GM12878 (cell line): ENCODE measurements around the gene ZFP64. TPM values are rescaled to one million over a fixed set of nuclear protein-coding genes. Genes with fewer than 3 reads are reported as not detected.

Source experiments
- ATAC-seq: fragments of 200-7000 bp; cut with Tn5 transposase; 3 replicates; pipeline ENCODE4 v1.9.1; 2020; ENCODE audit warnings: mild to moderate bottlenecking, moderate library complexity
- BruUV-seq: library from RNA; stranded (reverse); fragments of 400-500 nt; replicated peaks from 2 replicates; lab custom pipeline; 2021; lab: Mats Ljungman, UMichigan
- CTCF ChIA-PET: fragments of 300-600 bp; sonication (Branson Sonifier 250); formaldehyde crosslinking; extraction: SDS; loops from one replicate; lab custom pipeline; 2021; ENCODE audit warnings: inconsistent platforms; lab: Yijun Ruan, JAX
- POLR2A ChIA-PET: fragments of 350-600 bp; formaldehyde crosslinking; extraction: SDS; loops from one replicate; lab custom pipeline; 2021; ENCODE audit warnings: inconsistent platforms; lab: Charles Lee
- RAD21 ChIA-PET: fragments of 300-600 bp; sonication (Branson Sonifier 250); formaldehyde crosslinking; loops from one replicate; lab custom pipeline; 2023; ENCODE audit warnings: antibody characterized with exemption; ENCODE audit not compliant: unreplicated experiment; lab: Charles Lee
- SMC1A ChIA-PET: fragments of 300-600 bp; sonication (Branson Sonifier 250); formaldehyde crosslinking; loops from one replicate; lab custom pipeline; 2023; ENCODE audit not compliant: unreplicated experiment, uncharacterized antibody; lab: Charles Lee
- DNase-seq: peaks from one replicate; pipeline ENCODE4 v3.0.0-alpha.2; 2011; ENCODE audit warnings: low read depth, low spot score
- FAIRE-seq: peaks from 3 replicates; lab custom pipeline; 2011; peaks lifted over from hg19 to GRCh38; lab: Jason Lieb, UNC
- H2AFZ ChIP-seq: 2 replicates; pipeline ENCODE4 v1.6.0; 2011; ENCODE audit warnings: low read depth, low read length, control low read depth; ENCODE audit not compliant: control insufficient read depth
- H3K27ac ChIP-seq: 2 replicates; pipeline ENCODE4 v1.5.1; 2011; ENCODE audit warnings: control low read depth; ENCODE audit not compliant: control insufficient read depth, insufficient read depth
- H3K27me3 ChIP-seq, 2 experiments: replicated peaks in 1 of 2; 2 replicates each; pipeline versions ENCODE4 v1.6.0 to v1.6.1; 2011; ENCODE audit warnings: low read length in 1 of 2; ENCODE audit not compliant: control insufficient read depth in 2 of 2, insufficient read depth in 2 of 2
- H3K36me3 ChIP-seq, 2 experiments: 2 replicates each; pipeline ENCODE4 v1.5.1; 2011; ENCODE audit warnings: low read length in 1 of 2; ENCODE audit not compliant: control insufficient read depth in 2 of 2, insufficient read depth in 2 of 2
- H3K4me1 ChIP-seq: 2 replicates; pipeline ENCODE4 v1.6.1; 2011; ENCODE audit warnings: mild to moderate bottlenecking, low read length, moderate library complexity, mixed read lengths; ENCODE audit not compliant: control insufficient read depth, insufficient read depth
- H3K4me2 ChIP-seq: 2 replicates; pipeline ENCODE4 v1.6.0; 2011; ENCODE audit warnings: control low read depth; ENCODE audit not compliant: control insufficient read depth, insufficient read depth
- H3K4me3 ChIP-seq: fragments of 200-600 bp; sonication (generic); 2 replicates; pipeline ENCODE4 v1.5.1; 2016
- H3K79me2 ChIP-seq: 2 replicates; pipeline ENCODE4 v1.6.0; 2011; ENCODE audit warnings: low read length; ENCODE audit not compliant: control insufficient read depth, insufficient read depth
- H3K9ac ChIP-seq: 2 replicates; pipeline ENCODE4 v1.8.0; 2011; ENCODE audit warnings: low read length, control low read depth, mixed read lengths; ENCODE audit not compliant: control insufficient read depth, insufficient read depth
- H3K9me3 ChIP-seq: replicated peaks from 3 replicates; pipeline ENCODE4 v1.5.1; 2011; ENCODE audit warnings: mild to moderate bottlenecking, low read length; ENCODE audit not compliant: control insufficient read depth, insufficient read depth
- H4K20me1 ChIP-seq: 2 replicates; pipeline ENCODE4 v1.6.0; 2011; ENCODE audit not compliant: control insufficient read depth, insufficient read depth
- EP300 ChIP-seq, 2 experiments: fragments of 150-350 bp in 1 of 2; IDR thresholded peaks; 2 replicates each; pipeline ENCODE4 v1.6.1; 2011 to 2012; ENCODE audit warnings: low read depth in 2 of 2, low read length in 2 of 2, borderline replicate concordance in 1 of 2, improper control_type of control experiment in 1 of 2, inconsistent platforms in 1 of 2; ENCODE audit not compliant: control insufficient read depth in 1 of 2
- HDAC6 ChIP-seq: fragments of 200-600 bp; sonication (generic); IDR thresholded peaks from one replicate; pipeline ENCODE4 v1.8.0; 2017; ENCODE audit warnings: antibody characterized with exemption; ENCODE audit not compliant: unreplicated experiment
- MXI1 ChIP-seq: fragments of 150-350 bp; IDR thresholded peaks from 2 replicates; pipeline ENCODE4 v1.6.1; 2011; ENCODE audit warnings: low read depth, mild to moderate bottlenecking, inconsistent platforms, low read length, improper control_type of control experiment
- RAD51 ChIP-seq: fragments of 450-650 bp; IDR thresholded peaks from 2 replicates; pipeline ENCODE4 v1.6.1; 2016; ENCODE audit warnings: moderate library complexity, mild to moderate bottlenecking, inconsistent platforms
- SMARCA5 ChIP-seq: fragments of 450-650 bp; IDR thresholded peaks from 2 replicates; pipeline ENCODE4 v1.6.1; 2017; ENCODE audit warnings: mild to moderate bottlenecking
- YY1 ChIP-seq: IDR thresholded peaks from 2 replicates; pipeline ENCODE4 v1.6.1; 2011; ENCODE audit warnings: low read depth, mild to moderate bottlenecking, low read length
- ZZZ3 ChIP-seq: IDR thresholded peaks from 2 replicates; pipeline ENCODE4 v1.6.1; 2011; ENCODE audit warnings: low read depth; ENCODE audit not compliant: control insufficient read depth, insufficient read length
- WGBS: methylation state at CpG from one replicate; pipeline ENCODE4 v1.1.6; 2016; ENCODE audit warnings: low lambda C conversion rate; ENCODE audit not compliant: insufficient replicate concordance, insufficient coverage; ENCODE audit errors: missing lambda C conversion rate; 5-methylcytosine and 5-hydroxymethylcytosine counted together
- in situ Hi-C: fragments of 300-500 bp; cut with MboI; formaldehyde crosslinking; loops from 9 replicates; pipeline ENCODE4 v1.14.3; 2018; ENCODE audit warnings: mixed read lengths
- intact Hi-C: fragments of 100-400 bp; cut with micrococcal nuclease; formaldehyde crosslinking; loops from one replicate; pipeline ENCODE4 v1.14.2; 2022; ENCODE audit not compliant: unreplicated experiment
- polyA plus RNA-seq, 11 experiments: library from polyadenylated mRNA; depleted of rRNA in 4 of 11; unstranded in 6 of 11; stranded (reverse) in 5 of 11; fragments of >200 nt; fragmentation: Nextera tagmentation in 4 of 11; fragmentation: Illumina TruSeq in 1 of 11; extraction: Ambion mirVana in 4 of 11; extraction: Trizol in 1 of 11; gene quantifications; 1 replicate in 1 of 11; 2 replicates in 10 of 11; pipeline versions ENCODE4 v1.2.1 to v1.2.3, GENCODE V29; 2011 to 2016; ENCODE audit warnings: inconsistent platforms in 2 of 11, missing spikeins in 2 of 11, low read depth in 1 of 11
- total RNA-seq, 4 experiments: library from RNA; depleted of rRNA in 3 of 4; stranded (reverse); fragments of >200 nt in 3 of 4; fragmentation: Illumina TruSeq in 1 of 4; extraction: Trizol in 1 of 4; gene quantifications; 2 replicates each; pipeline versions ENCODE4 v1.2.1 to v1.2.3, GENCODE V29; 2013 to 2021
- TF ChIP-seq, protein P1 (sequence below): IDR thresholded peaks from 2 replicates; pipeline ENCODE4 v1.6.1; 2012; ENCODE audit warnings: improper control_type of control experiment, low read depth, low read length; ENCODE audit not compliant: insufficient replicate concordance
- TF ChIP-seq, protein P2 (sequence below): fragments of 450-650 bp; IDR thresholded peaks from 2 replicates; pipeline ENCODE4 v1.6.1; 2017; ENCODE audit warnings: mild to moderate bottlenecking, moderate library complexity
- TF ChIP-seq, protein P3 (sequence below): fragments of 450-650 bp; IDR thresholded peaks from 2 replicates; pipeline ENCODE4 v1.6.1; 2016; ENCODE audit warnings: mild to moderate bottlenecking

Gene ZFP64
- total and polyA plus RNA-seq, 10 of the 15 experiments (the other 5 are each of a cell fraction or from before 2014, with no cell fraction given), result 2.3 to 21.8 (median 11.8) TPM

DNA sequence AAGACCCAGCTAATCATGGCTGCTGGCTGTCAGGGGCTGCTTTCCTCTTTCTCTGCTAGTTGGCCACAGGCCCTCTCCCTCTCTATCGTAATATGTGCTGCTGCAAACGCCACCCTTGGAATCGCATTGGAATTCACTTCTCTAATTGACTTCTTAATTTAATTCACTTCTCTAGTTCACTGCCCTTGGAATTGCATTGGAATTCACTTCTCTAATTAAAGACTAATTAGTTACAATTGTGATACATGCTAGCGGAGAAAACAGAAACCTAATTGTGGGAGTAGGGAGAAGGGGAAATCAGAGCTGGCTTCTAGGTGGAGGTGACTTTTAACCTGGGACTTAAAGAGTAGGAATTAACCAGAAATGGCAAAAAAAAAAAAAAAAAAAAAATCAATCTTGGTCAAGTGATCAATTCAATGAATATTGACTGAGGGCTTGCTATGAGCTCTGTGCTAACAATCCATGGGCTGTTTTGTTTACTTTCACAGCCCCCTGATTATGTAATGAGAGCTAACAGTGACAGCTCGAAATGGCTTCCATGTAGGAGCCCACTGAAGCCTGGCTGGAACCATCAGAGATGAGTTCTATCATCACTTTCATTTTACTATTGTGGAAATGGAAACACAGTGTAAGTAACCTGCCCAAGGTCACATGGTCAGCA is 11.3 kb downstream of the ZFP64 start:
- DNase-seq (no peak), FAIRE-seq (no peak), ATAC-seq (peak; percentile 11)
- no peaks in the 10 kb centered on the region for H3K27me3 ChIP-seq
- H3K27ac ChIP-seq, result peak overlapping the region; percentile 93
- ChIA-PET RAD21 (interaction anchor here (1.6 to 4.5 kb wide), 4 partner anchors 8 to 51 kb away, joined by 4 to 42 read pairs (median 8); partner anchors contain the start of gene ZFP64), CTCF (interaction anchor here (2.0 to 2.1 kb wide), 2 partner anchors 10 to 15 kb away, joined by 9 to 18 read pairs; partner anchors contain the start of gene ZFP64), SMC1A (interaction anchor here (0.7 to 2.6 kb wide), 4 partner anchors 10 to 159 kb away, joined by 3 to 24 read pairs (median 3); partner anchors contain the start of gene ZFP64), POLR2A (interaction anchor here (0.5 to 4.6 kb wide), 6 partner anchors 11 to 1685 kb away, joined by 3 to 40 read pairs (median 4); partner anchors contain the start of gene ZFP64)
- H4K20me1 ChIP-seq, result no peaks in the 10 kb centered on the region
- H3K36me3 ChIP-seq, result peaks cover 0 to 20% of the 10 kb centered on the region in 2 experiments; a peak in 3 of 4 replicates
- intact Hi-C loops, result no loop called here
- H3K4me2 ChIP-seq, result peak overlapping the region; percentile 78
- H3K9me3 ChIP-seq, result peaks cover 12% of the 10 kb centered on the region; the same call in 2 of the 3 replicates
- 35% methylated on average over 5 of the region's 5 CpGs for WGBS
- H3K9ac ChIP-seq, result peak overlapping the region; percentile 49
- in situ Hi-C loops, result loop anchor here (25.0 kb wide), 2 partner anchors 1368 to 1557 kb away; no protein-coding TSS in a partner anchor
- H3K79me2 ChIP-seq, result peaks cover 6% of the 10 kb centered on the region
- H2AFZ ChIP-seq, result peak overlapping the region; percentile 25; the same call in 1 of the 2 replicates
- H3K4me1 ChIP-seq, result peaks cover 34% of the 10 kb centered on the region
- BruUV-seq, result no TSS peak
- 0 out of 2 replicates have a peak overlapping the region, but pooled peaks have one; percentile 1 for H3K4me3 ChIP-seq
- TF ChIP-seq HDAC6, result no peak
- 0 out of 2 replicates have a peak, but pooled peaks have one; percentile 6 for TF ChIP-seq MXI1
- no peak for TF ChIP-seq EP300 (IDR thresholded peaks at IDR 0.05; ENCODE audit: borderline replicate concordance in 1 of 2, control insufficient read depth in 1 of 2, low read depth in 2 of 2, low read length in 2 of 2)
- TF ChIP-seq SMARCA5, result peak; percentile 71; the same call in 1 of the 2 replicates
- TF ChIP-seq, protein P1, sequence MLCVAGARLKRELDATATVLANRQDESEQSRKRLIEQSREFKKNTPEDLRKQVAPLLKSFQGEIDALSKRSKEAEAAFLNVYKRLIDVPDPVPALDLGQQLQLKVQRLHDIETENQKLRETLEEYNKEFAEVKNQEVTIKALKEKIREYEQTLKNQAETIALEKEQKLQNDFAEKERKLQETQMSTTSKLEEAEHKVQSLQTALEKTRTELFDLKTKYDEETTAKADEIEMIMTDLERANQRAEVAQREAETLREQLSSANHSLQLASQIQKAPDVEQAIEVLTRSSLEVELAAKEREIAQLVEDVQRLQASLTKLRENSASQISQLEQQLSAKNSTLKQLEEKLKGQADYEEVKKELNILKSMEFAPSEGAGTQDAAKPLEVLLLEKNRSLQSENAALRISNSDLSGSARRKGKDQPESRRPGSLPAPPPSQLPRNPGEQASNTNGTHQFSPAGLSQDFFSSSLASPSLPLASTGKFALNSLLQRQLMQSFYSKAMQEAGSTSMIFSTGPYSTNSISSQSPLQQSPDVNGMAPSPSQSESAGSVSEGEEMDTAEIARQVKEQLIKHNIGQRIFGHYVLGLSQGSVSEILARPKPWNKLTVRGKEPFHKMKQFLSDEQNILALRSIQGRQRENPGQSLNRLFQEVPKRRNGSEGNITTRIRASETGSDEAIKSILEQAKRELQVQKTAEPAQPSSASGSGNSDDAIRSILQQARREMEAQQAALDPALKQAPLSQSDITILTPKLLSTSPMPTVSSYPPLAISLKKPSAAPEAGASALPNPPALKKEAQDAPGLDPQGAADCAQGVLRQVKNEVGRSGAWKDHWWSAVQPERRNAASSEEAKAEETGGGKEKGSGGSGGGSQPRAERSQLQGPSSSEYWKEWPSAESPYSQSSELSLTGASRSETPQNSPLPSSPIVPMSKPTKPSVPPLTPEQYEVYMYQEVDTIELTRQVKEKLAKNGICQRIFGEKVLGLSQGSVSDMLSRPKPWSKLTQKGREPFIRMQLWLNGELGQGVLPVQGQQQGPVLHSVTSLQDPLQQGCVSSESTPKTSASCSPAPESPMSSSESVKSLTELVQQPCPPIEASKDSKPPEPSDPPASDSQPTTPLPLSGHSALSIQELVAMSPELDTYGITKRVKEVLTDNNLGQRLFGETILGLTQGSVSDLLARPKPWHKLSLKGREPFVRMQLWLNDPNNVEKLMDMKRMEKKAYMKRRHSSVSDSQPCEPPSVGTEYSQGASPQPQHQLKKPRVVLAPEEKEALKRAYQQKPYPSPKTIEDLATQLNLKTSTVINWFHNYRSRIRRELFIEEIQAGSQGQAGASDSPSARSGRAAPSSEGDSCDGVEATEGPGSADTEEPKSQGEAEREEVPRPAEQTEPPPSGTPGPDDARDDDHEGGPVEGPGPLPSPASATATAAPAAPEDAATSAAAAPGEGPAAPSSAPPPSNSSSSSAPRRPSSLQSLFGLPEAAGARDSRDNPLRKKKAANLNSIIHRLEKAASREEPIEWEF, result no peak
- peak; percentile 67 for TF ChIP-seq YY1
- TF ChIP-seq, protein P2, sequence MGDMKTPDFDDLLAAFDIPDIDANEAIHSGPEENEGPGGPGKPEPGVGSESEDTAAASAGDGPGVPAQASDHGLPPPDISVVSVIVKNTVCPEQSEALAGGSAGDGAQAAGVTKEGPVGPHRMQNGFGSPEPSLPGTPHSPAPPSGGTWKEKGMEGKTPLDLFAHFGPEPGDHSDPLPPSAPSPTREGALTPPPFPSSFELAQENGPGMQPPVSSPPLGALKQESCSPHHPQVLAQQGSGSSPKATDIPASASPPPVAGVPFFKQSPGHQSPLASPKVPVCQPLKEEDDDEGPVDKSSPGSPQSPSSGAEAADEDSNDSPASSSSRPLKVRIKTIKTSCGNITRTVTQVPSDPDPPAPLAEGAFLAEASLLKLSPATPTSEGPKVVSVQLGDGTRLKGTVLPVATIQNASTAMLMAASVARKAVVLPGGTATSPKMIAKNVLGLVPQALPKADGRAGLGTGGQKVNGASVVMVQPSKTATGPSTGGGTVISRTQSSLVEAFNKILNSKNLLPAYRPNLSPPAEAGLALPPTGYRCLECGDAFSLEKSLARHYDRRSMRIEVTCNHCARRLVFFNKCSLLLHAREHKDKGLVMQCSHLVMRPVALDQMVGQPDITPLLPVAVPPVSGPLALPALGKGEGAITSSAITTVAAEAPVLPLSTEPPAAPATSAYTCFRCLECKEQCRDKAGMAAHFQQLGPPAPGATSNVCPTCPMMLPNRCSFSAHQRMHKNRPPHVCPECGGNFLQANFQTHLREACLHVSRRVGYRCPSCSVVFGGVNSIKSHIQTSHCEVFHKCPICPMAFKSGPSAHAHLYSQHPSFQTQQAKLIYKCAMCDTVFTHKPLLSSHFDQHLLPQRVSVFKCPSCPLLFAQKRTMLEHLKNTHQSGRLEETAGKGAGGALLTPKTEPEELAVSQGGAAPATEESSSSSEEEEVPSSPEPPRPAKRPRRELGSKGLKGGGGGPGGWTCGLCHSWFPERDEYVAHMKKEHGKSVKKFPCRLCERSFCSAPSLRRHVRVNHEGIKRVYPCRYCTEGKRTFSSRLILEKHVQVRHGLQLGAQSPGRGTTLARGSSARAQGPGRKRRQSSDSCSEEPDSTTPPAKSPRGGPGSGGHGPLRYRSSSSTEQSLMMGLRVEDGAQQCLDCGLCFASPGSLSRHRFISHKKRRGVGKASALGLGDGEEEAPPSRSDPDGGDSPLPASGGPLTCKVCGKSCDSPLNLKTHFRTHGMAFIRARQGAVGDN, result 0 out of 2 replicates have a peak, but pooled peaks have one; percentile 4
- TF ChIP-seq, protein P3, sequence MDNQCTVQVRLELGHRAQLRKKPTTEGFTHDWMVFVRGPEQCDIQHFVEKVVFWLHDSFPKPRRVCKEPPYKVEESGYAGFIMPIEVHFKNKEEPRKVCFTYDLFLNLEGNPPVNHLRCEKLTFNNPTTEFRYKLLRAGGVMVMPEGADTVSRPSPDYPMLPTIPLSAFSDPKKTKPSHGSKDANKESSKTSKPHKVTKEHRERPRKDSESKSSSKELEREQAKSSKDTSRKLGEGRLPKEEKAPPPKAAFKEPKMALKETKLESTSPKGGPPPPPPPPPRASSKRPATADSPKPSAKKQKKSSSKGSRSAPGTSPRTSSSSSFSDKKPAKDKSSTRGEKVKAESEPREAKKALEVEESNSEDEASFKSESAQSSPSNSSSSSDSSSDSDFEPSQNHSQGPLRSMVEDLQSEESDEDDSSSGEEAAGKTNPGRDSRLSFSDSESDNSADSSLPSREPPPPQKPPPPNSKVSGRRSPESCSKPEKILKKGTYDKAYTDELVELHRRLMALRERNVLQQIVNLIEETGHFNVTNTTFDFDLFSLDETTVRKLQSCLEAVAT, result peak; percentile 81; the same call in 1 of the 2 replicates
- TF ChIP-seq RAD51, result peak; percentile 65; the same call in 1 of the 2 replicates
- no peak for TF ChIP-seq ZZZ3
